DMS79 (cell line): ENCODE measurements around the gene PADI4.

Experiments used
- DNase-seq: peaks from one replicate; lab custom pipeline; 2025; lab: John Stamatoyannopoulos, UW

The PADI4 gene

GRCh38 chr1:17307946-17308345 is at the start of gene PADI4:
Gene PADI4 (plus strand): TSS chr1:17308197. CDS start chr1:17308223, 26 bp downstream.
- no peak for DNase-seq

GRCh38 chr1:17258758-17259130 is 49.3 kb upstream of the PADI4 start:
- DNase-seq, result no peak

GRCh38 chr1:17259233-17259873 is 48.6 kb upstream of the PADI4 start:
- no peak for DNase-seq

GRCh38 chr1:17260264-17260663 is 47.7 kb upstream of the PADI4 start:
- DNase-seq, result no peak

- no peak for DNase-seq
Observed at GRCh38 chr1:17260738-17261137, 47.3 kb upstream of the PADI4 start.

GRCh38 chr1:17263936-17264335 is 44.1 kb upstream of the PADI4 start:
- no peak for DNase-seq

- DNase-seq, result no peak
Observed at GRCh38 chr1:17264470-17264869, 43.5 kb upstream of the PADI4 start.

- DNase-seq, result no peak
Observed at GRCh38 chr1:17265162-17265561, 42.8 kb upstream of the PADI4 start.

- DNase-seq, result no peak
Observed at GRCh38 chr1:17265950-17266349, 42.0 kb upstream of the PADI4 start.

GRCh38 chr1:17270891-17271765 is 36.9 kb upstream of the PADI4 start:
- no peak for DNase-seq

- no peak for DNase-seq
Observed at GRCh38 chr1:17272066-17272465, 35.9 kb upstream of the PADI4 start.

- DNase-seq, result no peak
Observed at GRCh38 chr1:17272646-17273045, 35.4 kb upstream of the PADI4 start.

GRCh38 chr1:17273096-17273495 is 34.9 kb upstream of the PADI4 start:
- DNase-seq, result no peak

- DNase-seq, result peak; percentile 48
Observed at GRCh38 chr1:17274186-17275170, 33.5 kb upstream of the PADI4 start.

- DNase-seq, result no peak
Observed at GRCh38 chr1:17276568-17276967, 31.4 kb upstream of the PADI4 start.

GRCh38 chr1:17277511-17278159 is 30.4 kb upstream of the PADI4 start:
- DNase-seq, result no peak

GRCh38 chr1:17278996-17279830 is 28.8 kb upstream of the PADI4 start:
- DNase-seq, result no peak

GRCh38 chr1:17280436-17280835 is 27.6 kb upstream of the PADI4 start:
- no peak for DNase-seq

- DNase-seq, result no peak
Observed at GRCh38 chr1:17280894-17281293, 27.1 kb upstream of the PADI4 start.

- no peak for DNase-seq
Observed at GRCh38 chr1:17281775-17282181, 26.2 kb upstream of the PADI4 start.

GRCh38 chr1:17282836-17283235 is 25.2 kb upstream of the PADI4 start:
- DNase-seq, result no peak
